ENCODE data around the gene NPPB.

NPPB gene

DNA sequence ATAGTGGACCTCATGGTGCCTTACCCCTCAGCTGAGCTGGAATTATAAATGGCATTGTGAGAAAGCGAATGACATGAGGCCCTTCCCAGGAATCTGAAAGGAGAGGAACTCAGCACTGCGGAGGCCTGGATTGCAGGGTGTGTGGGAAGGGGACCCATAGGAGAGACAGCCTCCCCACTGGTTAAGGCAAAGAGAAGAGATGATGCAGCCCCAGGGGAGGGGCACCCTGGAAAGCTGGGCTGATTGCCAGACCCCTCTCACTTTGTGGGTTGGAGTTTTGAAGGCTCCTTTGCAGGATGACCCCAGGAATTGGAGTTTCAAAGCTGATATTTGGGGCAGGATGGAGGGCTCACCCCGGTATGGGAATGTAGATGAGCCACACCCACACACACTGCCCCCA, 2.0 kb downstream of the NPPB start:
- no peak for DNase-seq (ENCODE audit: low read depth)

GRCh38 chr1:11855430-11855829, 3.3 kb downstream of the NPPB start:
- no peak for DNase-seq (ENCODE audit: low read depth)

GRCh38 chr1:11854519-11854918, 4.2 kb downstream of the NPPB start:
- DNase-seq (ENCODE audit: low read depth), result no peak

DNA sequence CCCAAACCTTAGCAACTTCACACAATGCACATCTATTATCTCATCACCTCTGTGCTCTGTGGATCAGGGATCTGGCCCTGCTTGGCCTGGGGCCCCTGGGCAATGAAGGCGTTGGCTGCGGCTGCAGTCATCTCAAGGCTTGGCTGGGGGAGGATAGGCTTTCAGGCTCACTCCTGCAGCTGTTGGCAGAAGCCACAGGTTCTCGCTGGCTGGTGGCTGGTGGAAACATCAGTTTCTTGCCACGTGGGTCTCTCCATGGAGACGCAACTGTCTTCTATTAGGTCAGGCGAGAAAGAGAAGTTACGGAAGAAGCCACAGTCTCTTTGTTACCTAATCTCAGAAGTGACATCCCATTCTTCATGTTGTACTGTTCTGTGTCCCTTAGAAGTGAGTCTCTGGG, 7.6 kb downstream of the NPPB start:
- DNase-seq (ENCODE audit: low read depth), result no peak

DNA sequence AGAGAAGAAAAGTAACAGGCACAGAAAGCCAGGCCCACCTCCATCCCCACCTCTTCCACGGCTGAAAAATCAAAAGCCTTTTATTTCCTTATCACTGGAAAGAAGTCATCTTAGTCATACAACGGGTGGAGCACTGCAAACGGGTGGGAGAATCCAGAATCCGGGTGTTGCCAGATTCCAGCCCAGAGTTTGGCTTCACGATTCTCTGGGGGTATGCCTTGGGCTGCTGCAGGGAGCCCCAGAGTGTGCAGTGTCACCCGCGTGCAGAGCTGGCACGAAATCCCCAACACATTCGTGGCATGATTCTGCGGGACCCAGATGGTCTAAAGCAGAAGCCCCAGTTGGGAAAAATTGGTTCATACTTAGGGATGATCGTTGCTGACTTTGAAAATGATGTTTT, 8.6 kb downstream of the NPPB start:
- no peak for DNase-seq (ENCODE audit: low read depth)

GRCh38 chr1:11848373-11848700, 10.4 kb downstream of the NPPB start:
- DNase-seq (ENCODE audit: low read depth), result no peak

GRCh38 chr1:11847667-11848372, 10.9 kb downstream of the NPPB start, which contains the start of gene NPPA:
NPPA (minus strand) TSS chr1:11847783; CDS start chr1:11847684, 99 bp downstream.
- DNase-seq (ENCODE audit: low read depth), result no peak

GRCh38 chr1:11845641-11846335, 13.0 kb downstream of the NPPB start:
- DNase-seq (ENCODE audit: low read depth), result no peak

GRCh38 chr1:11842154-11843041, 16.3 kb downstream of the NPPB start:
- DNase-seq (ENCODE audit: low read depth), result no peak

DNA sequence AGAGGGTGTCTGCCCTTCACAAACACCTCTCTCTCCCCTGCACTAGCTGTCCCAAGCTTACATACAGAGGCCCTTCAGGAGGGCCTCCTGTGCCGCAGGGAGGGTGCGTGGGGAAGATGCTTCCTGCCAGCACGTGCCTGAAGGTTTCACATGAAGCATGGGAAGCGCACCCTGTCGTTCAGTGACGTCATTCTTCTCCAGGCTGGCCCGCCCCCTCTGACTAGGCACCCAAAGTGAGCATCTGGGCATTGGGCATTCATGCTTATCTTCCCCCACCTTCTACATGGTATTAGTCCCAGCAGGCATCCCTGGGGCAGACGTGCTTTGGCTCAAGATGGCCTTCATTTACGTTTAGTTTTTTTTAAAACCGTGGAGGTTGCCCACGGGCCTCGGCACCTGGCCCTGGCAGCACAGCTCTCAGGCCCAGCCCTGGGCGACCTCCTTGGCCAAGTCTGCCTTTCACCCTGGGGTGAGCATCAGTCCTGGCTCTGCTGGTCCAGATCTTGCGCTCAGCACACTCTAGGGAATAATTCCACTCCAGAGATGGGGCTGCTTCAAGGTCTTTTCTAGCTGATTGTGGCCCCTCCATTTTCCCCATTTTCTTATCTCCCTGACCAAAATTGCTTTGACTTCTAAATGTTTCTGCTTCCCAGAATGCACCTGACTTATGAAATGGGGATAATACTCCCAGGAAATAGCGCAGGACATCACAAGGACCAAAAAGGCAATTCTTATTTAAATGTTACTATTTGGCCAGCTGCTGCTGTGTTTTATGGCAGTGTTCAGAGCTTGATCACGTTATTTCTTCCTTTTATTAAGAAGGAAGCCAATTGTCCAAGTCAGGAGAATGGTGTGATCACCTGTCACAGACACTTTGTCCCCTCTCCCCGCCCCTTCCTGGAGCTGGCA, 17.2 kb downstream of the NPPB start:
- no peak for DNase-seq (ENCODE audit: low read depth)

DNA sequence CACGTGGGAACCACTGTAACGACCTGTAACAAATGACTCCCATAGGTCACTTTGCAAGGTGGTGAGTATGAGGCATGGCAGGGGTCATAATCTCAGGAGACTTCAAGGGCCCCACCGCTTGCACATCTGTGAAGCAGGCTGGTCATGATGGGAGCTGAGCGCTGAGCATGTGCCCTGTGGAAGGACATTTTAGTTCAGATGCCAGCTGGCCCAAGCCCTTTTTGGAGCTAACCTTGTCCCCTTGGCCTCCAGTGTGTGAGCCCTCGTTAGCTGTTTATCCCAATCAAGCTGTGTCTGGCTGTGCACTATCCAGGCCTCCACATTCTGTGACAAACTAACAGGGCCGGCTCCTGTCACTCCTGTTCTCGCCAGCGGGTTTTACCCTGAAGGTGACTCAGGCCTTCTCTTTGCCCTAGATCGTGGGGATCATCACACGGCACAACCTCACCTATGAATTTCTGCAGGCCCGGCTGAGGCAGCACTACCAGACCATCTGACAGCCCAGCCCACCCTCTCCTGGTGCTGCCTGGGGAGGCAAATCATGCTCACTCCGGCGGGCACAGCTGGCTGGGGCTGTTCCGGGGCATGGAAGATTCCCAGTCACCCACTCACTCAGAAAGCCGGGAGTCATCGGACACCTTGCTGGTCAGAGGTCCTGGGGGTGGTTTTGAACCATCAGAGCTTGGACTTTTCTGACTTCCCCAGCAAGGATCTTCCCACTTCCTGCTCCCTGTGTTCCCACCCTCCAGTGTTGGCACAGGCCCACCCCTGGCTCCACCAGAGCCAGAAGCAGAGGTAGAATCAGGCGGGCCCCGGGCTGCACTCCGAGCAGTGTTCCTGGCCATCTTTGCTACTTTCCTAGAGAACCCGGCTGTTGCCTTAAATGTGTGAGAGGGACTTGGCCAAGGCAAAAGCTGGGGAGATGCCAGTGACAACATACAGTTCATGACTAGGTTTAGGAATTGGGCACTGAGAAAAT, 18.7 kb downstream of the NPPB start:
- DNase-seq (ENCODE audit: low read depth), result no peak

- peak; percentile 55 for DNase-seq (ENCODE audit: low read depth)
Observed at GRCh38 chr1:11838349-11839272, 20.1 kb downstream of the NPPB start.

DNA sequence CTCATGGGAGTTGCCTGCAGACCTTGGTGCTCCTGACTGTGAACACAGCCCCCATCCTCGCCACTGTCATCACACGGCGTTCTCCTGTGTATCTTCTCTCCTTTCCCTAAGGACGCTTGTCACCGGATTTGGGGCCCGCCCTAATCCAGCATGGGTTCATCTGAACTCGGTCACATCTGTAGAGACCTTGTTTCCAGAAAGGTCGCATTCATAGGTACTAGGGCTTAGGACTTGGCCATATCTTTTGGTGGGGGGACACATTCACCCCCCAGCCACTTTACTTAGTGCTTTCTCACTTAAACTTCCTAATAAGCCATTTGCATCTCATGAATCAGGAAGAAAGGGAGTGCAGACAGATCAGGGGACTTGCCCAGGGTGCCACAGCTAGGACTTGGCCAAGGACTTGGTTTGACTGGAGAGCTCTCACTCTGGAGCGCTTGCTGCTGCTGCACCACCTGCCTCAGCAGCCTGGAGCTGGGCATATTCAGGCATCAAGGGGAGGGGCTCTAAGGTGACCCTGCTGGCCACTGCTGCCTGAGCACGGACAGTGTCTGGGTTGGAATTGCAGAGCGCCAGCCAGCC, 20.9 kb downstream of the NPPB start:
- DNase-seq (ENCODE audit: low read depth), result no peak

DNA sequence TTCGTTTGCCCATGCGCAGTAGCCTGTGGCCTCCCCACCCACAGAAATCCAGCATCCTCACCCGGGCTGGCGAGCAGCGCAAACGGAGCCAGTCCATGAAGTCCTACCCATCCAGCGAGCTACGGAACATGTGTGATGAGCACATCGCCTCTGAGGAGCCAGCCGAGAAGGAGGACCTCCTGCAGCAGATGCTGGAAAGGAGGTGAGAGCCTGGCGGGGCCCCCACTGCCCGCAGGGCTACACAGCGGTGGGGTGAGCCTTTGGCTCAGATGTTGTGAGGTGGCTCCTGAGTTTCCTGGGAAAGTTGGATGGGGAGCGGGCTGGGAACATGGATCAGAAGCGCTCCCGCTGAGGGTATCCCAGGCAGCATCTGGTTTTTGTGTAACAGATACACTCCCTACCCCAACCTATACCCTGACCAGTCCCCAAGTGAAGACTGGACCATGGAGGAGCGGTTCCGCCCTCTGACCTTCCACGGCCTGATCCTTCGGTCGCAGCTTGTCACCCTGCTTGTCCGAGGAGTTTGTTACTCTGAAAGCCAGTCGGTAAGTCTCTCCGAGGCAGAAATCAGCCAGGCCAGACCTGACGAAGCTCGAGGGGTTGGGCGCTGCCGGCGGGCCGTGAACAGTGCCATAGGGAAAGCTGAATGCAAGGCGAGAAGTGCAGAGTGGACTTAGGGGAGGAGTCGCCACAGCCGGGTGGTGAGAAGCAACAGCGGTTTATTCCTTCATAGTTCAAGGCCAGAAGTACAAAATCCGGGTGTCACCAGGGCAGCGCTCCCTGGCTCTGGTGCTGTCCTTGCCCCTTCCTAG, 21.6 kb downstream of the NPPB start:
- no peak for DNase-seq (ENCODE audit: low read depth)

DNA sequence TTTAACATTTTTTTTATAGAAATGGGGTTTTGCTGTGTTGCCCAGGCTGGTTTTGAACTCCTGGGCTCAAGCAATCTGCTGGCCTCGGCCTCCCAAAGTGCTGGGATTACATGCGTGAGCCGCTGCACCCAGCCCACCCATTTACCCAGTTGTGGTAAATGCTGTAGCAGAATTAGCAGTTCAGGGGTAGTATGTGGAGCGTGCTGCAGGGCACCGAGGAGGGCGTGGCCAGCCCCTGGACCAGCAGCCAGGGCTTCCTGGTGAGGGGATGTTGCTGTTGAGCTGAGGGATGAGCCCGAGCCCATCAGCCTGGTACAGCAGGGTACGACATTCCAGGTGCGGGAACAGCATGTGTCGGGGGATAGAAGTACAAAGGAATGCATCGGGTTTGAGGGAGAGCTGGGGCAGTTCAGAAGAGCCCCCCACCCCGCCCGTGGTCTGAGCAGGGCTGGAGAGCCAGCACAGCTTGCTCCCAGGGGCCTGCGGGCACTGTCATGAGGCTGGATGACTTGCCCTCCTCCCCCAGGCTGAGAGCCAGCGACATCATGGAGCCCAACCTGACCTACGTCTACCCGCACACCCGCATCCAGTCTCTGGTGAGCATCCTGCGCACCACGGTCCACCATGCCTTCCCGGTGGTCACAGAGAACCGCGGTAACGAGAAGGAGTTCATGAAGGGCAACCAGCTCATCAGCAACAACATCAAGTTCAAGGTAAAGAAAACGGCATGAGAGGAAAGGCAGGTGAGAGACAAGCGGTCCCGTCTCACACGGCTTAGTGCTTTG, 23.1 kb downstream of the NPPB start:
- DNase-seq (ENCODE audit: low read depth), result no peak

- DNase-seq (ENCODE audit: low read depth), result no peak
Observed at GRCh38 chr1:11833900-11834299, 24.8 kb downstream of the NPPB start.

DNA sequence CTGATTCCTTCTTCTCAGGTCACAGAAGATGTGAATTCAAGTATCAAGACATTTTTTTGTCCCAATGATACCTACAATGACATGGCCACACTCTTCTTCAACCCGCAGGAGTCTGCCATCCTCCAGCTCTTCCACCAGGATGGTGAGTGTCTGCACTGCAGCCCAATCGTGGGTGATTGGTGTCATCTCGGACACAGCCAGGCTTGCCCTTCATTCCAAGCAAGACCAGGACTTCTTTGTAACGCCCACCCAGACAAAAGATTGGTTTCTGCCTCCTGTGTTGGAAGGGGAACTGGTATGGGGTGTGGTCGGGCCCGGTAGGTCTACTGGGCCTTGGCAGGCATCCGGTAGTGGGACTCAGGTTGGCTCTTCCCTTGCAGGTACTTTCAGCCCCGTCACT, 25.2 kb downstream of the NPPB start:
- no peak for DNase-seq (ENCODE audit: low read depth)
